HepG2 (cell line): ENCODE results near the gene NTSR2. TPM values are rescaled to one million over a fixed set of nuclear protein-coding genes. Genes with fewer than 3 reads are reported as not detected.
A peak's percentile ranks its signal among the peaks of the same experiment; 100 is the strongest.

Experiments
- ATAC-seq: fragments of 200-7000 bp; cut with Tn5 transposase; 3 replicates; pipeline ENCODE4 v1.9.1; 2020; ENCODE audit warnings: mild to moderate bottlenecking, moderate library complexity
- BruUV-seq: library from RNA; stranded (reverse); fragments of 400-500 nt; replicated peaks from 2 replicates; lab custom pipeline; 2021; lab: Mats Ljungman, UMichigan
- CTCF ChIA-PET: fragments of 300-600 bp; formaldehyde crosslinking; extraction: SDS; loops from one replicate; lab custom pipeline; 2021; ENCODE audit warnings: low total read pairs, inconsistent platforms, low intra/inter-chr PET ratio; lab: Yijun Ruan, JAX
- POLR2A ChIA-PET: fragments of 350-600 bp; sonication (Branson Sonifier 250); formaldehyde crosslinking; loops from one replicate; lab custom pipeline; 2020; ENCODE audit warnings: antibody characterized with exemption, inconsistent platforms; lab: Yijun Ruan, JAX
- DNase-seq: peaks from one replicate; pipeline ENCODE4 v3.0.0-alpha.2; 2015; ENCODE audit warnings: low spot score
- FAIRE-seq: peaks from 3 replicates; lab custom pipeline; 2011; peaks lifted over from hg19 to GRCh38; lab: Jason Lieb, UNC
- H2AFZ ChIP-seq: one replicate; pipeline ENCODE4 v1.6.1; 2011; ENCODE audit warnings: low read length, inconsistent platforms
- H3K27ac ChIP-seq: fragments of 300-600 bp; 3 replicates; pipeline ENCODE4 v1.8.0; 2011; ENCODE audit warnings: mixed run types, mild to moderate bottlenecking, mixed read lengths, low read length, inconsistent platforms; ENCODE audit not compliant: insufficient read depth; ENCODE audit errors: extremely low read length
- H3K27me3 ChIP-seq, 2 experiments: fragments of 200-600 bp in 1 of 2; 2 replicates in 1 of 2; 3 replicates in 1 of 2; pipeline versions ENCODE4 v1.6.0 to v1.8.0; 2011; ENCODE audit warnings: low read length in 2 of 2, mild to moderate bottlenecking in 2 of 2, moderate library complexity in 2 of 2, inconsistent platforms in 1 of 2; ENCODE audit not compliant: insufficient read depth in 2 of 2, control insufficient read depth in 1 of 2
- H3K36me3 ChIP-seq, 2 experiments: fragments of 200-600 bp in 1 of 2; replicated peaks in 1 of 2; 2 replicates in 1 of 2; 3 replicates in 1 of 2; pipeline versions ENCODE4 v1.5.1 to v1.8.0; 2011; ENCODE audit warnings: low read length in 2 of 2, inconsistent platforms in 1 of 2; ENCODE audit not compliant: insufficient read depth in 2 of 2, control insufficient read depth in 1 of 2
- H3K4me1 ChIP-seq: 2 replicates; pipeline ENCODE4 v1.5.1; 2012; ENCODE audit warnings: low read length, inconsistent platforms; ENCODE audit not compliant: insufficient read depth
- H3K4me2 ChIP-seq: 2 replicates; pipeline ENCODE4 v1.6.0; 2011; ENCODE audit warnings: low read depth, low read length, inconsistent platforms
- H3K4me3 ChIP-seq, 3 experiments: fragments of 200-600 bp in 1 of 3; sonication (generic), shearing (Covaris generic) in 1 of 3; replicated peaks in 1 of 3; 2 replicates each; pipeline ENCODE4 v1.5.1; 2011 to 2016; ENCODE audit warnings: low read length in 3 of 3, inconsistent platforms in 2 of 3, low read depth in 2 of 3, mild to moderate bottlenecking in 2 of 3, control low read depth in 1 of 3, mixed read lengths in 1 of 3; ENCODE audit not compliant: insufficient read depth in 1 of 3
- H3K79me2 ChIP-seq: one replicate; pipeline ENCODE4 v1.6.1; 2011; ENCODE audit warnings: low read length, inconsistent platforms; ENCODE audit not compliant: insufficient read depth
- H3K9ac ChIP-seq: 2 replicates; pipeline ENCODE4 v1.6.0; 2011; ENCODE audit warnings: mild to moderate bottlenecking, low read depth, low read length, inconsistent platforms; ENCODE audit not compliant: insufficient read depth
- H3K9me3 ChIP-seq: 2 replicates; pipeline ENCODE4 v1.5.1; 2012; ENCODE audit warnings: mild to moderate bottlenecking, low read length
- H4K20me1 ChIP-seq: 2 replicates; pipeline ENCODE4 v1.6.0; 2011; ENCODE audit warnings: inconsistent platforms, mild to moderate bottlenecking, low read length, moderate library complexity; ENCODE audit not compliant: insufficient read depth
- BHLHE40 ChIP-seq: IDR thresholded peaks from 2 replicates; pipeline ENCODE4 v1.6.1; 2011; ENCODE audit warnings: low read length, improper control_type of control experiment
- CBFB ChIP-seq: sonication (generic); formaldehyde crosslinking; IDR thresholded peaks from 2 replicates; pipeline ENCODE4 v1.4.0; 2020; ENCODE audit warnings: missing genetic modification reagents
- FOXA1 ChIP-seq, 2 experiments: fragments of 450-650 bp in 1 of 2; sonication (generic) in 1 of 2; formaldehyde crosslinking in 1 of 2; IDR thresholded peaks; 2 replicates each; pipeline versions ENCODE4 v1.4.0 to v1.6.1; 2016 to 2020; ENCODE audit warnings: missing genetic modification reagents in 1 of 2
- GABPB1 ChIP-seq: IDR thresholded peaks from 2 replicates; pipeline ENCODE4 v1.6.1; 2016; ENCODE audit warnings: mild to moderate bottlenecking, missing genetic modification reagents, moderate library complexity, missing compliant biosample characterization
- GATAD2A ChIP-seq: IDR thresholded peaks from 2 replicates; pipeline ENCODE4 v1.6.1; 2016
- HOXA5 ChIP-seq: sonication (generic); formaldehyde crosslinking; IDR thresholded peaks from 2 replicates; pipeline ENCODE4 v1.4.0; 2020; ENCODE audit warnings: missing genetic modification reagents
- MIER2 ChIP-seq: IDR thresholded peaks from 2 replicates; pipeline ENCODE4 v1.6.1; 2016; ENCODE audit warnings: missing biosample characterization, missing genetic modification reagents
- NR3C1 ChIP-seq: sonication (generic); formaldehyde crosslinking; IDR thresholded peaks from 2 replicates; pipeline ENCODE4 v1.4.0; 2020; ENCODE audit warnings: missing genetic modification reagents
- PAWR ChIP-seq: sonication (generic); formaldehyde crosslinking; IDR thresholded peaks from 2 replicates; pipeline ENCODE4 v1.4.0; 2020; ENCODE audit warnings: missing genetic modification reagents, mild to moderate bottlenecking, borderline replicate concordance
- RXRA ChIP-seq: sonication (generic); formaldehyde crosslinking; IDR thresholded peaks from 2 replicates; pipeline ENCODE4 v1.5.1; 2020; ENCODE audit warnings: missing genetic modification reagents
- STAG1 ChIP-seq: sonication (generic); formaldehyde crosslinking; IDR thresholded peaks from 2 replicates; pipeline ENCODE4 v1.4.0; 2020; ENCODE audit warnings: missing genetic modification reagents
- TARDBP ChIP-seq: sonication (generic); formaldehyde crosslinking; IDR thresholded peaks from 2 replicates; pipeline ENCODE4 v1.8.0; 2022; ENCODE audit warnings: mild to moderate bottlenecking, missing genetic modification reagents
- TEAD3 ChIP-seq: optimal IDR thresholded peaks from 2 replicates; pipeline ENCODE3; 2016; ENCODE audit warnings: borderline replicate concordance
- THAP11 ChIP-seq: IDR thresholded peaks from 2 replicates; pipeline ENCODE4 v1.6.1; 2016; ENCODE audit warnings: missing biosample characterization, missing genetic modification reagents
- ZNF180 ChIP-seq: sonication (generic); formaldehyde crosslinking; IDR thresholded peaks from 2 replicates; pipeline ENCODE4 v1.4.0; 2020; ENCODE audit warnings: low read depth, missing genetic modification reagents, borderline replicate concordance
- ZNF768 ChIP-seq: sonication (generic); formaldehyde crosslinking; IDR thresholded peaks from 2 replicates; pipeline ENCODE4 v1.4.0; 2020; ENCODE audit warnings: missing genetic modification reagents
- ZNF781 ChIP-seq: sonication (generic); formaldehyde crosslinking; IDR thresholded peaks from 2 replicates; pipeline ENCODE4 v1.5.1; 2020; ENCODE audit warnings: borderline replicate concordance, mild to moderate bottlenecking, missing genetic modification reagents; ENCODE audit errors: not compliant biosample characterization
- WGBS: methylation state at CpG from one replicate; pipeline ENCODE4 v1.1.6; 2017; ENCODE audit warnings: low lambda C conversion rate; 5-methylcytosine and 5-hydroxymethylcytosine counted together
- in situ Hi-C: cut with HindIII; loops from 2 replicates; pipeline ENCODE4 v1.10.0; 2017; ENCODE audit warnings: low pct_unique_long_range_greater_than_20kb; ENCODE audit not compliant: extremely low pct_ligation_motif_present
- intact Hi-C: fragments of 100-400 bp; cut with micrococcal nuclease; formaldehyde crosslinking; loops from one replicate; pipeline ENCODE4 v1.10.0; 2022; ENCODE audit not compliant: unreplicated experiment
- polyA plus RNA-seq, 8 experiments: library from polyadenylated mRNA; depleted of rRNA in 3 of 8; stranded (reverse) in 7 of 8; unstranded in 1 of 8; fragments of >200 nt; fragmentation: Illumina TruSeq in 4 of 8; extraction: Trizol in 4 of 8; gene quantifications; 2 replicates each; pipeline versions ENCODE4 v1.2.1 to v1.2.3, GENCODE V29; 2011 to 2016; ENCODE audit warnings: low read depth in 4 of 8, missing spikeins in 1 of 8, mixed read lengths in 1 of 8; ENCODE audit not compliant: insufficient read depth in 1 of 8
- total RNA-seq, 5 experiments: library from RNA; depleted of rRNA; stranded (reverse); fragments of >200 nt; fragmentation: Illumina TruSeq; extraction: Trizol; gene quantifications; 2 replicates each; pipeline ENCODE4 v1.2.3, GENCODE V29; 2016; ENCODE audit warnings: low read depth in 1 of 5
- TF ChIP-seq, protein P1 (sequence below): sonication (generic); formaldehyde crosslinking; IDR thresholded peaks from 2 replicates; pipeline ENCODE4 v1.5.1; 2020; ENCODE audit warnings: mild to moderate bottlenecking, missing genetic modification reagents, moderate library complexity
- TF ChIP-seq, protein P2 (sequence below): IDR thresholded peaks from 2 replicates; pipeline ENCODE4 v1.6.1; 2012; ENCODE audit warnings: inconsistent platforms

The NTSR2 gene
- total and polyA plus RNA-seq, 2 of the 13 experiments (the other 11 are each of a cell fraction or from before 2014, with no cell fraction given) = not detected

DNA sequence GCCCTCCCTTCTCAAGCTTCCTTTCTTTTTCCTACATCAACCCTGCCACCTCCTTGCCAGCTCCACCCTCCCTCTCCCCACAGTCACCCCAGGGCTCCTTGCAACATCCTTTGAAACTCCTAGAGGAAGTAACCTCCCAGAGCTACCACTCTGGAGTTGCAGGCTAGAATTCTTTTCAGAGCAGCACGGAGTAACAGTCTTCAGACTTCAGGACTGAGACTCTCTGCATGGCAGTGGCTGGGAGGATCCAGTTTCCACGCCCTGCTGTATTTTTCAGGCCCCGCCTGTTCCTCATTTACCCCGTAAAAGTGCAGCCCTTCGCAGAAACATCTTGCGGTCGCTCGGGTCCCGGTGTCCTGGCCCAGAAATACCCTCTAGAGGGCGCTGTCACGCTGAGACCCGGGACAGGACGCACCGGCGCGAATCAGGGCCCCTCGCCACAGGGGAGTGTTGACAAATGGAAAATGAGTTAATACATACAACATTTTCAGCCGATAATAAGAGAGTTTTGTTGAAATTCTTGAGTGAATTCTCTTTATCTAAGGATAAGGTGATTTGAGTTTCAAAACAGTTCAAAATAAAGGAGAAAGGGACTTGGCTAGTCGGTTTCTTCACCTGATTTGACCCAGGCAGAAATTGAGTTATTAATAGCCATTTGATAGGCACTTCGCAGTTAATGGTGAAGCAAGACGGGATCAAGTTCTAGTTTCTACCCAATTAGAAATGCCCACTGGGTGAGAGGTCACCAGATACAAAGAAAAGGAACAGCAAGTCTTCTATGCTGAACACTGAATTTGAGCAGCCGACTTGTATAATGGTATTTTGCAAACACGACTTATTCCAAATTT lies 18.5 kb upstream of the NTSR2 start:
- Histone ChIP-seq H3K9me3 (no peaks in the 10 kb centered on the region), H3K9ac (no peak overlapping the region), H2AFZ (no peak overlapping the region), H3K4me1 (peaks cover 20% of the 10 kb centered on the region), H3K36me3 (no peaks in the 10 kb centered on the region), H4K20me1 (no peaks in the 10 kb centered on the region), H3K27ac (no peak overlapping the region), H3K79me2 (no peaks in the 10 kb centered on the region), H3K27me3 (peaks cover 0 to 54% of the 10 kb centered on the region in 2 experiments; a peak in 4 of 5 replicates), H3K4me3 (peak overlapping the region in 1 of 3 experiments; percentile 13; a peak in 2 of 6 replicates), H3K4me2 (peak overlapping the region; percentile 53)
- CTCF ChIA-PET = interaction anchor here (0.8 to 3.2 kb wide), 3 partner anchors 56 to 91 kb away, joined by 4 to 30 read pairs (median 11); partner anchors contain the start of gene LPIN1
- 8% methylated on average over 20 of the region's 23 CpGs for WGBS
- in situ Hi-C loops (loop anchor here (5.0 kb wide), 1 partner anchor 94 kb away; no protein-coding TSS in a partner anchor), intact Hi-C loops (loop anchor here (1.0 to 10.0 kb wide), 3 partner anchors 58 to 104 kb away; partner anchors contain the start of gene LPIN1)
- DNase-seq (peak; percentile 48), ATAC-seq (peak; percentile 91), FAIRE-seq (no peak)
- POLR2A ChIA-PET = no interaction called here
- no TSS peak for BruUV-seq
- TF ChIP-seq CBFB (0 out of 2 replicates have a peak, but pooled peaks have one; percentile 40), ZNF781 (CRISPR knock-in tag) (peak; percentile 21), GATAD2A (CRISPR knock-in tag) (peak; percentile 48; the same call in 1 of the 2 replicates), FOXA1 (IDR thresholded peaks at IDR 0.05) (no peak), FOXA1 (CRISPR knock-in tag; IDR thresholded peaks at IDR 0.05) (peak; percentile 45; the same call in 1 of the 2 replicates), MIER2 (CRISPR knock-in tag) (peak; percentile 81; the same call in 1 of the 2 replicates), BHLHE40 (peak; percentile 24; the same call in 1 of the 2 replicates), ZNF180 (no peak), HOXA5 (CRISPR knock-in tag) (0 out of 2 replicates have a peak, but pooled peaks have one; percentile 26), NR3C1 (CRISPR knock-in tag) (no peak), ZNF768 (no peak), PAWR (CRISPR knock-in tag) (no peak), STAG1 (CRISPR knock-in tag) (peak; percentile 89), GABPB1 (CRISPR knock-in tag) (0 out of 2 replicates have a peak, but pooled peaks have one; percentile 33), TARDBP (CRISPR knock-in tag) (no peak), TEAD3 (peak; percentile 57), THAP11 (0 out of 2 replicates have a peak, but pooled peaks have one; percentile 12), RXRA (0 out of 2 replicates have a peak, but pooled peaks have one; percentile 36)
- TF ChIP-seq, protein P1, sequence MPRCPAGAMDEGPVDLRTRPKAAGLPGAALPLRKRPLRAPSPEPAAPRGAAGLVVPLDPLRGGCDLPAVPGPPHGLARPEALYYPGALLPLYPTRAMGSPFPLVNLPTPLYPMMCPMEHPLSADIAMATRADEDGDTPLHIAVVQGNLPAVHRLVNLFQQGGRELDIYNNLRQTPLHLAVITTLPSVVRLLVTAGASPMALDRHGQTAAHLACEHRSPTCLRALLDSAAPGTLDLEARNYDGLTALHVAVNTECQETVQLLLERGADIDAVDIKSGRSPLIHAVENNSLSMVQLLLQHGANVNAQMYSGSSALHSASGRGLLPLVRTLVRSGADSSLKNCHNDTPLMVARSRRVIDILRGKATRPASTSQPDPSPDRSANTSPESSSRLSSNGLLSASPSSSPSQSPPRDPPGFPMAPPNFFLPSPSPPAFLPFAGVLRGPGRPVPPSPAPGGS (CRISPR knock-in tag) = no peak
- TF ChIP-seq, protein P2, sequence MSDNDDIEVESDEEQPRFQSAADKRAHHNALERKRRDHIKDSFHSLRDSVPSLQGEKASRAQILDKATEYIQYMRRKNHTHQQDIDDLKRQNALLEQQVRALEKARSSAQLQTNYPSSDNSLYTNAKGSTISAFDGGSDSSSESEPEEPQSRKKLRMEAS = peak; percentile 23; the same call in 1 of the 2 replicates
